Heart right ventricle (tissue), 16 donors: ENCODE data around the gene PHACTR4. TPM values are rescaled to one million over a fixed set of nuclear protein-coding genes. Genes with fewer than 3 reads are reported as not detected.
"Not testable (repeated sequence)": the region's sequence is repeated elsewhere in the genome, so short reads cannot be mapped to it uniquely, and the experiment has no call there.

Source experiments
- ATAC-seq, 8 donors: fragments of 200-7000 bp; cut with Tn5 transposase; one replicate each; pipeline ENCODE4 v1.9.1; 2020; ENCODE audit warnings: mild to moderate bottlenecking in 8 of 8, moderate library complexity in 8 of 8, moderate number of reproducible peaks in 1 of 8
- DNase-seq, 2 donors: peaks; one replicate each; pipeline ENCODE4 v3.0.0-alpha.2; 2020
- H3K27ac ChIP-seq, 10 donors: fragments of 200-600 bp; sonication (generic) in 2 of 10; one replicate each; pipeline versions ENCODE4 v1.5.0 to v1.8.0; 2020 to 2022; ENCODE audit warnings: mild to moderate bottlenecking in 3 of 10
- H3K27me3 ChIP-seq, 7 donors: fragments of 200-600 bp; one replicate each; pipeline ENCODE4 v1.8.0; 2021 to 2022; ENCODE audit warnings: mild to moderate bottlenecking in 2 of 7
- H3K36me3 ChIP-seq, 9 donors: fragments of 200-600 bp; sonication (generic) in 1 of 9; one replicate each; pipeline versions ENCODE4 v1.5.0 to v1.8.0; 2020 to 2022; ENCODE audit warnings: mild to moderate bottlenecking in 2 of 9
- H3K4me1 ChIP-seq, 9 donors: fragments of 200-600 bp; sonication (generic) in 1 of 9; one replicate each; pipeline versions ENCODE4 v1.5.0 to v1.8.0; 2020 to 2022; ENCODE audit warnings: mild to moderate bottlenecking in 4 of 9
- H3K4me3 ChIP-seq, 10 donors: fragments of 200-600 bp; sonication (generic) in 2 of 10; one replicate each; pipeline versions ENCODE4 v1.5.0 to v1.8.0; 2020 to 2022; ENCODE audit warnings: mild to moderate bottlenecking in 7 of 10, moderate library complexity in 2 of 10
- H3K9me3 ChIP-seq, 11 donors: fragments of 200-600 bp in 10 of 11; sonication (generic) in 2 of 11; one replicate each; pipeline versions ENCODE4 v1.5.0 to v1.8.0; 2013 to 2022; ENCODE audit warnings: mild to moderate bottlenecking in 2 of 11, control low read depth in 1 of 11, moderate library complexity in 1 of 11
- CTCF ChIP-seq, 9 donors: fragments of 200-600 bp; sonication (generic) in 2 of 9; IDR thresholded peaks; one replicate each; pipeline versions ENCODE4 v1.5.0 to v1.8.0; 2021 to 2022; ENCODE audit warnings: antibody characterized with exemption in 9 of 9, mild to moderate bottlenecking in 5 of 9, moderate library complexity in 1 of 9
- WGBS, 2 donors: extraction: QIAGEN DNeasy Blood & Tissue Kit; methylation state at CpG; one replicate each; pipeline ENCODE4 v1.1.7; 2013; ENCODE audit warnings: inconsistent platforms in 1 of 2; 5-methylcytosine and 5-hydroxymethylcytosine counted together
- intact Hi-C, 10 donors: fragments of 100-400 bp; cut with DNase I; formaldehyde crosslinking; loops; one replicate each; pipeline versions ENCODE4 v1.11.1 to v1.14.2; 2022
- polyA plus RNA-seq, 2 donors: library from polyadenylated mRNA; stranded (reverse); fragments of 200-250 nt; gene quantifications; one replicate each; pipeline ENCODE4 v1.2.3, GENCODE V29; 2013
- total RNA-seq, 10 donors: library from RNA; stranded (reverse); fragmentation: NEBNext Ultra II Directional in 3 of 10; extraction: Animal tissue kit (Norgen Biotek cat#: 25700) in 3 of 10; gene quantifications; one replicate each; pipeline versions ENCODE4 v1.2.1 to v1.2.4, GENCODE V29; 2021 to 2023
- donor health status: Arrhythmogenic right ventricular cardiomyopathy.
- donor health status: ischemic (EF 13 %, LVEDD 7.1; RV severe dilation, severe dysfunction).
- donor health status: healthy with polysubstance abuse.
- donor health status: DM: no; HTN: yes; CAD: no.
- donor health status: DM: no; HTN: no; CAD: no.
- donor health status: ischemic (EF 25% LVEDD 6.9; RV normal size, moderate dysfunction).
- donor health status: ischemic (EF 25% LVEDD 5.7; RV mildly dilated, moderate dysfunction).
- donor health status: healthy.
- donor health status: DM: yes; HTN: yes; CAD: no.
- donor health status: Ischemic cardiomyopathy.
- donor health status: ischemic (EF 35%, LVEDD 5.7; RV mildly dilated, moderate dysfunction).
- donor health status: nonischemic (EF 11% LVEDD 7.7; RV severe dilation, severe dysfunction).
- donor health status: DM: yes; HTN: yes; CAD: no.
- donor health status: PGD.
- donor health status: ischemic (EF 29% LVEDD 5.4; RV normal size, mild dysfunction).
- donor health status: nonischemic (EF 23%, LVEDD 6.1; RV moderate dilation, normal function).

PHACTR4 gene
- total and polyA plus RNA-seq, 12 donors: 14.0 to 36.1 (median 18.5) TPM

- peak; percentile 12 to 16 for DNase-seq
- Histone ChIP-seq H3K36me3 (peaks cover 0 to 11% (median 0%) of the 10 kb centered on the region in 9 donors), H3K4me3 (peak overlapping the region; percentile 51 to 98 (median 80)), H3K27me3 (no peaks in the 10 kb centered on the region), H3K9me3 (no peaks in the 10 kb centered on the region), H3K27ac (peak overlapping the region; percentile 76 to 98 (median 93)), H3K4me1 (peaks cover 0 to 32% (median 18%) of the 10 kb centered on the region in 9 donors)
- intact Hi-C loops: no loop called here
- peak in 6 of 8 donors; percentile 17 to 39 (median 24) for ATAC-seq
- TF ChIP-seq CTCF (IDR thresholded peaks at IDR 0.05): peak in 3 of 9 donors; percentile 9 to 35 (median 22)
- WGBS, 2 donors: 32% methylated on average over 32 of the region's 32 CpGs
Measured at GRCh38 chr1:28370239-28371009, 884 bp downstream of the PHACTR4 start.

- WGBS, 2 donors: 85 to 90% methylated on average over 5 of the region's 5 CpGs
- H3K4me1 ChIP-seq: peaks cover 0 to 32% (median 18%) of the 10 kb centered on the region in 9 donors
- ATAC-seq (no peak), DNase-seq (no peak)
- no peak for TF ChIP-seq CTCF (IDR thresholded peaks at IDR 0.05)
- H3K9me3 ChIP-seq: no peaks in the 10 kb centered on the region
- peak overlapping the region in 6 of 10 donors; percentile 71 to 98 (median 82) for H3K4me3 ChIP-seq
- peaks cover 0 to 11% (median 0%) of the 10 kb centered on the region in 9 donors for H3K36me3 ChIP-seq
- intact Hi-C loops: no loop called here
- H3K27me3 ChIP-seq: no peaks in the 10 kb centered on the region
- peak overlapping the region in 1 of 10 donors; percentile 86 for H3K27ac ChIP-seq
Measured at GRCh38 chr1:28371010-28371377, 1.5 kb downstream of the PHACTR4 start.

- WGBS, 2 donors: 86 to 87% methylated on average over 7 of the region's 7 CpGs
- H3K4me1 ChIP-seq: peaks cover 0 to 35% (median 18%) of the 10 kb centered on the region in 9 donors
- intact Hi-C loops, H3K4me3 ChIP-seq, ATAC-seq, H3K27me3 ChIP-seq, H3K9me3 ChIP-seq, H3K27ac ChIP-seq, DNase-seq: not testable (repeated sequence)
- H3K36me3 ChIP-seq: peaks cover 0 to 11% (median 0%) of the 10 kb centered on the region in 9 donors
Measured at GRCh38 chr1:28373450-28373849, 3.9 kb downstream of the PHACTR4 start.

- H3K4me1 ChIP-seq: peaks cover 0 to 34% (median 16%) of the 10 kb centered on the region in 9 donors
- H3K27ac ChIP-seq: no peak overlapping the region
- H3K4me3 ChIP-seq: no peak overlapping the region
- WGBS, 2 donors: 88 to 91% methylated on average over 2 of the region's 2 CpGs
- no peak for DNase-seq
- ATAC-seq: no peak
- TF ChIP-seq CTCF (IDR thresholded peaks at IDR 0.05): no peak
- H3K36me3 ChIP-seq: peaks cover 0 to 11% (median 0%) of the 10 kb centered on the region in 9 donors
- intact Hi-C loops: no loop called here
- H3K27me3 ChIP-seq: no peaks in the 10 kb centered on the region
- no peaks in the 10 kb centered on the region for H3K9me3 ChIP-seq
Measured at GRCh38 chr1:28374297-28374696, 4.8 kb downstream of the PHACTR4 start.

- H3K9me3 ChIP-seq, H3K4me3 ChIP-seq, DNase-seq, H3K27ac ChIP-seq, ATAC-seq, H3K27me3 ChIP-seq, intact Hi-C loops: not testable (repeated sequence)
- Histone ChIP-seq H3K36me3 (peaks cover 0 to 11% (median 0%) of the 10 kb centered on the region in 9 donors), H3K4me1 (peaks cover 0 to 29% (median 12%) of the 10 kb centered on the region in 9 donors)
- 92 to 94% methylated on average over 11 of the region's 11 CpGs for WGBS, 2 donors
Measured at GRCh38 chr1:28375598-28375997, 6.1 kb downstream of the PHACTR4 start.

GRCh38 chr1:28376195-28376594, 6.7 kb downstream of the PHACTR4 start:
- H3K27ac ChIP-seq, DNase-seq, H3K9me3 ChIP-seq, ATAC-seq, H3K4me3 ChIP-seq, intact Hi-C loops, H3K27me3 ChIP-seq: not testable (repeated sequence)
- Histone ChIP-seq H3K4me1 (peaks cover 0 to 23% (median 6%) of the 10 kb centered on the region in 9 donors), H3K36me3 (peaks cover 0 to 11% (median 0%) of the 10 kb centered on the region in 9 donors)
- 97 to 100% methylated on average over 2 of the region's 2 CpGs for WGBS, 2 donors
